DOHH2 (cell line): ENCODE data around the gene TARP.

ENCODE experiments used
- H3F3A ChIP-seq: fragments of 200-600 bp; sonication (generic), shearing (Covaris generic); 2 replicates; pipeline ENCODE4 v1.6.0; 2016; ENCODE audit warnings: antibody characterized with exemption, mild to moderate bottlenecking; ENCODE audit not compliant: control insufficient read depth, insufficient read depth
- H3K27ac ChIP-seq: fragments of 200-600 bp; sonication (generic); 2 replicates; pipeline ENCODE4 v1.5.1; 2014; ENCODE audit warnings: low read depth, mild to moderate bottlenecking, low read length, moderate library complexity
- H3K27me3 ChIP-seq: fragments of 200-600 bp; sonication (generic); 2 replicates; pipeline ENCODE4 v1.6.1; 2014; ENCODE audit warnings: mild to moderate bottlenecking, low read length, mixed read lengths; ENCODE audit not compliant: control insufficient read depth
- H3K36me3 ChIP-seq: fragments of 200-600 bp; sonication (generic); 2 replicates; pipeline ENCODE4 v1.6.1; 2014; ENCODE audit warnings: mild to moderate bottlenecking, low read length, moderate library complexity, mixed read lengths; ENCODE audit not compliant: control insufficient read depth
- H3K4me1 ChIP-seq: fragments of 200-600 bp; sonication (generic); 2 replicates; pipeline ENCODE4 v1.6.1; 2014; ENCODE audit warnings: mild to moderate bottlenecking, low read length, mixed read lengths; ENCODE audit not compliant: control insufficient read depth
- H3K4me2 ChIP-seq: fragments of 200-600 bp; sonication (generic); 2 replicates; pipeline ENCODE4 v1.6.0; 2014; ENCODE audit warnings: mild to moderate bottlenecking, low read length, moderate library complexity
- H3K4me3 ChIP-seq: fragments of 200-600 bp; sonication (generic); 2 replicates; pipeline ENCODE4 v1.5.1; 2014; ENCODE audit warnings: mild to moderate bottlenecking, low read length, mixed read lengths
- H3K79me2 ChIP-seq: fragments of 200-600 bp; sonication (generic); 2 replicates; pipeline ENCODE4 v1.6.1; 2014; ENCODE audit warnings: mild to moderate bottlenecking, low read length, mixed read lengths; ENCODE audit not compliant: control insufficient read depth
- H3K9me2 ChIP-seq: fragments of 200-600 bp; sonication (generic); replicated peaks from 2 replicates; pipeline ENCODE4 v1.6.1; 2014; ENCODE audit warnings: mild to moderate bottlenecking, low read length, mixed read lengths; ENCODE audit not compliant: control insufficient read depth
- H3K9me3 ChIP-seq: fragments of 200-600 bp; sonication (generic); 2 replicates; pipeline ENCODE4 v1.6.1; 2014; ENCODE audit warnings: antibody characterized with exemption, low read length, mixed read lengths; ENCODE audit not compliant: control insufficient read depth, insufficient read depth
- H4K20me1 ChIP-seq: fragments of 200-600 bp; sonication (generic); 2 replicates; pipeline ENCODE4 v1.6.0; 2014; ENCODE audit warnings: low read depth, mild to moderate bottlenecking, antibody characterized with exemption, low read length, moderate library complexity; ENCODE audit not compliant: control insufficient read depth, insufficient read depth
- CTCF ChIP-seq: fragments of 200-600 bp; sonication (generic); IDR thresholded peaks from one replicate; pipeline ENCODE4 v1.5.1; 2014; ENCODE audit warnings: antibody characterized with exemption, mild to moderate bottlenecking, low read depth, low read length; ENCODE audit not compliant: poor library complexity, severe bottlenecking
- EZH2phosphoT487 ChIP-seq: fragments of 200-600 bp; sonication (generic); IDR thresholded peaks from 2 replicates; pipeline ENCODE4 v1.6.1; 2017; ENCODE audit warnings: borderline replicate concordance, mild to moderate bottlenecking, antibody characterized with exemption, low read length, moderate library complexity, mixed read lengths

The TARP gene

GRCh38 chr7:38280707-38281106, 7.3 kb upstream of the TARP start:
- no peak overlapping the region for H3K4me2 ChIP-seq
- no peaks in the 10 kb centered on the region for H3K9me2 ChIP-seq
- H3K4me1 ChIP-seq: no peaks in the 10 kb centered on the region

GRCh38 chr7:38280000-38280399, 6.6 kb upstream of the TARP start:
- H3K4me2 ChIP-seq: no peak overlapping the region
- H3F3A ChIP-seq: no peaks in the 10 kb centered on the region
- H3K36me3 ChIP-seq: no peaks in the 10 kb centered on the region
- peaks cover 26% of the 10 kb centered on the region for H3K27me3 ChIP-seq
- H3K27ac ChIP-seq: no peak overlapping the region
- no peaks in the 10 kb centered on the region for H3K4me1 ChIP-seq
- no peaks in the 10 kb centered on the region for H3K9me2 ChIP-seq
- no peaks in the 10 kb centered on the region for H3K9me3 ChIP-seq
- no peak overlapping the region for H3K4me3 ChIP-seq
- TF ChIP-seq EZH2phosphoT487: no peak
- no peak for TF ChIP-seq CTCF
- no peaks in the 10 kb centered on the region for H3K79me2 ChIP-seq
- H4K20me1 ChIP-seq: no peaks in the 10 kb centered on the region

More at GRCh38 chr7:38280707-38281106, 7.3 kb upstream of the TARP start:
- Histone ChIP-seq H3K4me3 (no peak overlapping the region), H3K9me3 (no peaks in the 10 kb centered on the region), H3F3A (no peaks in the 10 kb centered on the region), H3K36me3 (no peaks in the 10 kb centered on the region), H3K27ac (no peak overlapping the region), H3K27me3 (peaks cover 31% of the 10 kb centered on the region), H4K20me1 (no peaks in the 10 kb centered on the region), H3K79me2 (no peaks in the 10 kb centered on the region)
- TF ChIP-seq EZH2phosphoT487 (no peak), CTCF (no peak)

DNA sequence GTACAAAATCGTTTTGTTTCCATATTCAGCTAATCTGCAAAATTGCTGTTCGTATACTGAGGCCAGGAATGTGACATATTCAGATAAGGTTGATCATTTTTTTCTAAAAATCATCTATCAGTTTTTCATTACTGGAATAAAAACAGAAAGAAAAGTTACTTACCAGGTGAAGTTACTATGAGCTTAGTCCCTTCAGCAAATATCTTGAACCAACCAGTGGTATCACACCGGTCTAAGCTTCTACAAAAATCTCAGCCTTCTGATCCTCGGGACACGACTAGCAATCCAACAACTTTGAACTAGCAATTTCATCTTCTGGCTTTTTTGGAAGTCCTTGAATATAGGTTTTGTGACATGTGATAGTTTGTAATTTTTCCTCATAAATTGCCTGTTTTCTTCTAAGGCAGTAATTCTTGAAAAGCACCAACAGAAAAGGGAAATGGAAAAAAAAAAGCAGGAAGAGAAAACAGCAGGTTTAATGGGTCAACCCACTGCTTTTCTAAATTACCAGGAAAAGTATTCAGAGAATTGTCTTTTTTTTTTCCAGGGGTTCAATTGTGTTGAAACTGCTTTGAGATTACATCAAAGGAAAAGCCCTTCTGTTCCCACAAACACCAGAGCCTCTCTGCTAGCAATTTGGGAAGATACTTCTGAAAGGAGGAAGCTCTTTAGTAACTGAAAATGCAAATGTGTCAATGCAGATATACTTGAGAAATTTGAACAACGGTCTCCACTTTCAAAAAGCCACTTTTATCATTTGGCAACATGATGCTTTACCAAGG, 2.9 kb upstream of the TARP start:
- no peak overlapping the region for H3K27ac ChIP-seq
- H4K20me1 ChIP-seq: no peaks in the 10 kb centered on the region
- no peak overlapping the region for H3K4me3 ChIP-seq
- H3F3A ChIP-seq: no peaks in the 10 kb centered on the region
- H3K27me3 ChIP-seq: peaks cover 11% of the 10 kb centered on the region; the same call in 1 of the 2 replicates
- no peaks in the 10 kb centered on the region for H3K4me1 ChIP-seq
- H3K79me2 ChIP-seq: no peaks in the 10 kb centered on the region
- TF ChIP-seq EZH2phosphoT487 (no peak), CTCF (no peak)
- no peaks in the 10 kb centered on the region for H3K9me3 ChIP-seq
- H3K4me2 ChIP-seq: no peak overlapping the region
- no peaks in the 10 kb centered on the region for H3K36me3 ChIP-seq
- no peaks in the 10 kb centered on the region for H3K9me2 ChIP-seq
